ENCODE results near the gene NRCAM. TPM values are rescaled to one million over a fixed set of nuclear protein-coding genes. Genes with fewer than 3 reads are reported as not detected.

NRCAM gene
- total RNA-seq, 4 donors from 2014 or later, result 0.77 to 30.3 (median 2.0) TPM; not detected in 1

DNA sequence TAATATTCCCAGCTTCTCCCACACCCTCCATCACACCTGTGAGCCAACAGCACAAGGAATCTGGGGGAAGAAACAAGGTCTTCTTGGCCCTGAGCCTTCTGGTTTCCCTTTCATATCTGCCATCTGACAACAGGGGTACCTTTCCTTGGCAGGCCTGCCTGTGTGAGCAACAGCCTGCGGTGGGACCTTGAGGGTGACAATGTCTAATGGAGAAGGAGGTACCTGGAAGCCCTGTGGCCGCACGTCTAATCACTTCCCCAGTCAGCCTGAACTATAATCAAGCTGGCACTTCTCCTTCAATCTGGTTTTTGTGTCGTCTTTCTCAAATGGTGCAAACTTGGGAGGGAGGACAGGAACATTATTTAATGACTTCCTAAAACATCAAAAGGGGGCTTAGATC lies 41.2 kb downstream of the NRCAM start:
- no peaks in the 10 kb centered on the region for H3K9me3 ChIP-seq
- no peaks in the 10 kb centered on the region for H3K27me3 ChIP-seq
- no peak for DNase-seq
- TF ChIP-seq, protein P1, sequence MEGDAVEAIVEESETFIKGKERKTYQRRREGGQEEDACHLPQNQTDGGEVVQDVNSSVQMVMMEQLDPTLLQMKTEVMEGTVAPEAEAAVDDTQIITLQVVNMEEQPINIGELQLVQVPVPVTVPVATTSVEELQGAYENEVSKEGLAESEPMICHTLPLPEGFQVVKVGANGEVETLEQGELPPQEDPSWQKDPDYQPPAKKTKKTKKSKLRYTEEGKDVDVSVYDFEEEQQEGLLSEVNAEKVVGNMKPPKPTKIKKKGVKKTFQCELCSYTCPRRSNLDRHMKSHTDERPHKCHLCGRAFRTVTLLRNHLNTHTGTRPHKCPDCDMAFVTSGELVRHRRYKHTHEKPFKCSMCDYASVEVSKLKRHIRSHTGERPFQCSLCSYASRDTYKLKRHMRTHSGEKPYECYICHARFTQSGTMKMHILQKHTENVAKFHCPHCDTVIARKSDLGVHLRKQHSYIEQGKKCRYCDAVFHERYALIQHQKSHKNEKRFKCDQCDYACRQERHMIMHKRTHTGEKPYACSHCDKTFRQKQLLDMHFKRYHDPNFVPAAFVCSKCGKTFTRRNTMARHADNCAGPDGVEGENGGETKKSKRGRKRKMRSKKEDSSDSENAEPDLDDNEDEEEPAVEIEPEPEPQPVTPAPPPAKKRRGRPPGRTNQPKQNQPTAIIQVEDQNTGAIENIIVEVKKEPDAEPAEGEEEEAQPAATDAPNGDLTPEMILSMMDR (IDR thresholded peaks at IDR 0.05), result no peak
- no peak for TF ChIP-seq POLR2A (IDR thresholded peaks at IDR 0.05)
- H3K4me3 ChIP-seq, result no peak overlapping the region
- H3K4me1 ChIP-seq, result no peaks in the 10 kb centered on the region
- no peak overlapping the region for H3K27ac ChIP-seq
- intact Hi-C loops (cut with DNase I; ENCODE audit: low total_unique reads), result no loop called here
- H3K36me3 ChIP-seq, result no peaks in the 10 kb centered on the region

- intact Hi-C loops (cut with DNase I; ENCODE audit: low total_unique reads), result no loop called here
- no peaks in the 10 kb centered on the region for H3K4me1 ChIP-seq
- DNase-seq, result no peak
- H3K27ac ChIP-seq, result no peak overlapping the region
- no peak for TF ChIP-seq POLR2A (IDR thresholded peaks at IDR 0.05)
- TF ChIP-seq, protein P1 (IDR thresholded peaks at IDR 0.05), result no peak
- no peaks in the 10 kb centered on the region for H3K36me3 ChIP-seq
- no peaks in the 10 kb centered on the region for H3K9me3 ChIP-seq
- no peaks in the 10 kb centered on the region for H3K27me3 ChIP-seq
- no peak overlapping the region for H3K4me3 ChIP-seq
Measured at GRCh38 chr7:108413782-108414492, 42.3 kb downstream of the NRCAM start.

DNA sequence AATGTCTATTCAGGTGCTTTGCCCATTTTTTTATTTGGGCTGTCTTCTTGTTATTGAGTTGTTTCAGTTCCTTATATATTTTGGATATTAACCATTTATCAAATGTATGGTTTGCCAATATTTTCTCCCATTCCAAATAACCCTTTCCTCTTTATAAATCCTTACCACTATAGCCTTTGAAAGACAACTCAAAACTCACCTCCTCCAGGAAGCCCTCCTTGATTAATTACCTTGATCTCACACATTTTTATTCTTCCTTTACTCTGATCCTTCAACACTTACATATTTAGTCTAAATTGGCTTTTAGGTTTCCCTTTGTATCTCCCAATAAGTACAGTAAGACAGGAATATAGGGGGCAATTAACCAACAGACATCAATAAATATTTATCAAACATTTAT lies 42.9 kb downstream of the NRCAM start:
- no peaks in the 10 kb centered on the region for H3K9me3 ChIP-seq
- DNase-seq, result no peak
- H3K27me3 ChIP-seq, result no peaks in the 10 kb centered on the region
- TF ChIP-seq, protein P1 (IDR thresholded peaks at IDR 0.05), result no peak
- TF ChIP-seq POLR2A (IDR thresholded peaks at IDR 0.05), result no peak
- no peaks in the 10 kb centered on the region for H3K4me1 ChIP-seq
- intact Hi-C loops (cut with DNase I; ENCODE audit: low total_unique reads), result no loop called here
- H3K36me3 ChIP-seq, result no peaks in the 10 kb centered on the region
- H3K27ac ChIP-seq, result no peak overlapping the region
- H3K4me3 ChIP-seq, result no peak overlapping the region

- H3K36me3 ChIP-seq, result no peaks in the 10 kb centered on the region
- no peaks in the 10 kb centered on the region for H3K27me3 ChIP-seq
- H3K4me1 ChIP-seq, result no peaks in the 10 kb centered on the region
- DNase-seq, result no peak
- H3K27ac ChIP-seq, result no peak overlapping the region
- intact Hi-C loops (cut with DNase I; ENCODE audit: low total_unique reads), result no loop called here
- no peak overlapping the region for H3K4me3 ChIP-seq
- no peaks in the 10 kb centered on the region for H3K9me3 ChIP-seq
- no peak for TF ChIP-seq POLR2A (IDR thresholded peaks at IDR 0.05)
- TF ChIP-seq, protein P1 (IDR thresholded peaks at IDR 0.05), result no peak
Measured at GRCh38 chr7:108409146-108409545, 47.1 kb downstream of the NRCAM start.

GRCh38 chr7:108408296-108408991 lies 47.8 kb downstream of the NRCAM start:
- no peaks in the 10 kb centered on the region for H3K36me3 ChIP-seq
- no peaks in the 10 kb centered on the region for H3K4me1 ChIP-seq
- H3K27ac ChIP-seq, result no peak overlapping the region
- H3K27me3 ChIP-seq, result no peaks in the 10 kb centered on the region
- DNase-seq, result no peak
- H3K9me3 ChIP-seq, result no peaks in the 10 kb centered on the region
- intact Hi-C loops (cut with DNase I; ENCODE audit: low total_unique reads), result no loop called here
- TF ChIP-seq, protein P1 (IDR thresholded peaks at IDR 0.05), result no peak
- TF ChIP-seq POLR2A (IDR thresholded peaks at IDR 0.05), result no peak
- no peak overlapping the region for H3K4me3 ChIP-seq
